GM12891 (cell line): ENCODE measurements around the gene PROK2.

ENCODE experiments used
- PAX5 ChIP-seq: IDR thresholded peaks from 2 replicates; pipeline ENCODE4 v1.6.1; 2011; ENCODE audit warnings: low read length, moderate library complexity, mild to moderate bottlenecking; ENCODE audit not compliant: insufficient read depth, severe bottlenecking
- TAF1 ChIP-seq: IDR thresholded peaks from 2 replicates; pipeline ENCODE4 v1.6.1; 2011; ENCODE audit warnings: low read depth, low read length, control low read depth

GRCh38 chr3:71825551-71826283 lies 40.8 kb upstream of the PROK2 start:
- no peak for TF ChIP-seq TAF1
- no peak for TF ChIP-seq PAX5
